HG03432 (cell line): ENCODE measurements around the gene SEPTIN1.

ENCODE experiments used
- ATAC-seq: cut with Tn5 transposase; IDR thresholded peaks from one replicate; pipeline ENCODE4 v1.9.1; 2021; ENCODE audit warnings: mild to moderate bottlenecking, moderate library complexity; ENCODE audit not compliant: unreplicated experiment

SEPTIN1 gene

DNA sequence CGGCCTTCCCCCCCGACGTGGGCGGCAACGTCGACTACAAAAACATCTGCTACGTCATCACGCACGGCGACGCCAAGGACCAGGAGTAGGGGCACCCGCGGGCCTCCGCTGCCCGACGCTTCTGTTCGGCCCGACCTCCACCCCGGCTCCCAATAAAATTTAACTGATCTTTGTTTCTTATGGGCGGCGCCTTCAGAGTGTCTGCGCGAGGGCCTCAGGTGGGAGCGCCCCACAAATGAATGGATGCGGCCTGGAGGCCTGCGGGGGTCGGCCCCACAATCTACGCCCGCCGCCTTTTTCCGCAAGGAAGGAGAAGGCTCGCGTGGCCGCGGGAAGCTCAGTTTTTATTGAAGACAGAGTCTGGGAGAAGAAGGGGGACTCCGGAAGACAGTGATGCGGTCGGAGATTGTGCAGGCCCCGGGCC lies 4.5 kb downstream of the SEPTIN1 start:
- ATAC-seq = peak; percentile 43

DNA sequence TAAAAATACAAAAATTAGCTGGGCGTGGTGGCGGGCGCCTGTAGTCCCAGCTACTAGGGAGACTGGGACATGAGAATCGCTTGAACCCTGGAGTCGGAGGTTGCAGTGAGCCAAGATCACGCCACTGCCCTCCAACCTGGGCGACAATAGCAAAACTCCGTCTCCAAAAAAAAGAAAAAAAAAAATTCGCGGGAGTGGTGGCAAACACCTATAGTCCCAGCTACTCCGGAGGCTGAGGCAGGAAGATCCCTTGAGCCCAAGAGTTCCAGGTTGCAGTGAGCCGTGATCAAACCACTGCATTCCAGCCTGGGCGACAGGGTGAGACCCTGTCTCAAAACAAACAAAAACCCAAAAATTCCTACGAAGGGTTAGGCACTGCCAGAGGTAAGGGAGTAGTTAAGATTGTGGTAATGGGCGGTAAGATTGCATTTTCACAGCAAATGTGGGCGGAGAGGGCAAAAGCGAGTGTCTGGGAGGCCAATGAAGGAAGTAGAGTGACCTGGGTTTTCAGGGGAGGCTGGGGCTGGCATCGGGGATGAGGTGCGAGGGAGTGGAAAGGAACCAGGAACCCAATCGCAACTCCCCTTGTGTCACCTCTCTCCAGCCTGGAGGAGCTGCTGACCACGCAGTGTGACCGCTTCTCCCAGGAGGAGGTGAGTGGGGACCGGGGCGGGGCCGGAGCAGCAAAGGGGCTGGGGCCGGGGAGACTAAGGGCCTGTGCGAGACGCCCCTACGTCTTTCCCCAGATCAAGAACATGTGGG lies 5.1 kb downstream of the SEPTIN1 start:
- no peak for ATAC-seq

DNA sequence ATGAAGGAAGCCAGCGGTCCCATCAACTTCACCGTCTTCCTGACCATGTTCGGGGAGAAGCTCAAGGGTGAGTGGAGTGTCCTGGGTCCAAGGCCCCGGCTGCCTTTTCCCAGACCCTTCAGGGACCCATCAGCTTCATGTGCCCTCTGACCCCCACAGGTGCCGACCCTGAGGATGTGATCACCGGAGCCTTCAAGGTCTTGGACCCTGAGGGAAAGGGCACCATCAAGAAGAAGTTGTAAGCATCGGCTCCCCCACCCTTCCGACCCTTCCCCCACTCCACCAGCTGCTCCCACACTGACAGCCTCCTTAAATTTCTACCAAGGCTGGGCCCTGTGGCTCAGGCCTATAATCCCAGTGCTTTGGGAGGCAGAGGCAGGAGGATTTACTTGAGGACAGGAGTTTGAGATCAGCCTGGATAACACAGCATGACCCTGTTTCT lies 5.9 kb downstream of the SEPTIN1 start:
- ATAC-seq = no peak

DNA sequence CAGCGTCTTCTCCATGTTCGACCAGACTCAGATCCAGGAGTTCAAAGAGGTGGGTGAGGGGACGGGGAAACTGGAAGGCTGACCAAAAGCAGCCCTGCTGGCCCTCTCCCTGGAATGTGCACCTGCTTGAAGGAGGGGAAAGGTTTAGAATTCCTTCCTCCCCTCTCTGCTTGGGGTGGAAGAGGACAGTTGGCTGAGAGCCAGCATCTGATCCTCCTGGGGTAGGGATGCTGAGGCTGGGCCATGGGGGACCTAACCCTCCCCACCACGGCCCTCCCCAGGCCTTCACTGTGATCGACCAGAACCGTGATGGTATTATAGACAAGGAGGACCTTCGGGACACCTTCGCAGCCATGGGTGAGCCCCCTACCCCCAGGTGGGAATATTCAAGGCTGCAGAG lies 6.5 kb downstream of the SEPTIN1 start:
- ATAC-seq = no peak

DNA sequence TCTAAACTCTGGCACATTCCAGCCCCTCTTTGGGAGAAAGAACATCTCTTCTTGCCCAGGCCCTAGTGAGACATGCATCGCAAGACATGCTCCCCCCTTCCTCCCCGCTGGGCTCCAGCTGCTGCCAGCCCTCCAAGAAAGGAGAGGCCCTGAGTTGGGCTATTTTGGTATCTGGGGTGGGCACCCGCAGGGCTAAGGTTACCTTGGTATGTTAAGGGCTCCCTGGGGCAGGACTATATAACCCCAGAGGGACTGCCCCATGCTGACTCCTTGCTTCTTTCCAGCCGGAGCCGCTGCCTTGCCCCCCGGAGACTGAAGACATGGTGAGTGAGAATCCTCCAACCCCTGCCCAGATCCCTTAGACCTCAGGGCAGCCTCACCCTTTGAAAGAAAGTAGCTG lies 7.8 kb downstream of the SEPTIN1 start, which contains the start of gene MYL11:
TSS of gene MYL11 (plus strand) at position 265 of the 400 bp plus-strand sequence. CDS start at position 321, 56 bp downstream.
- ATAC-seq = no peak

DNA sequence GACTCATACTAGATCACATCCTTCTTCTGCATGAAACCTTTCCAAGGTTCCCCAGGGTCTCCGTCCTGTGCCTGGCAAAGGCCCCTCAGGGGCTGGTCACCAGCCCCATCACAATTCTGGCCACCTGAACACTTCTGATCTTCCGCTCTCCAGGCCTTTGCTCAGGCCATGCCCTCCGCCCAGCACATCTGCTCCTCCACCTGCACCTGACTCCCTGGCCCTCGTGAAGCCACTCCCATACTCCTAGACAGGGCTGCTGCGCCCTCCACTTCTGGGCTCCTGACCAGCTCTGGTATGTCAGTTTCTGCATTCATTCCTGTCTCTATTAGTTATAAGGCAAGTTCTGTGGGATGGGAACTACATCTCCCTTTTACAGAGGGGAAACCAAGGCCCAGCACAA lies 9.6 kb downstream of the SEPTIN1 start:
- no peak for ATAC-seq

DNA sequence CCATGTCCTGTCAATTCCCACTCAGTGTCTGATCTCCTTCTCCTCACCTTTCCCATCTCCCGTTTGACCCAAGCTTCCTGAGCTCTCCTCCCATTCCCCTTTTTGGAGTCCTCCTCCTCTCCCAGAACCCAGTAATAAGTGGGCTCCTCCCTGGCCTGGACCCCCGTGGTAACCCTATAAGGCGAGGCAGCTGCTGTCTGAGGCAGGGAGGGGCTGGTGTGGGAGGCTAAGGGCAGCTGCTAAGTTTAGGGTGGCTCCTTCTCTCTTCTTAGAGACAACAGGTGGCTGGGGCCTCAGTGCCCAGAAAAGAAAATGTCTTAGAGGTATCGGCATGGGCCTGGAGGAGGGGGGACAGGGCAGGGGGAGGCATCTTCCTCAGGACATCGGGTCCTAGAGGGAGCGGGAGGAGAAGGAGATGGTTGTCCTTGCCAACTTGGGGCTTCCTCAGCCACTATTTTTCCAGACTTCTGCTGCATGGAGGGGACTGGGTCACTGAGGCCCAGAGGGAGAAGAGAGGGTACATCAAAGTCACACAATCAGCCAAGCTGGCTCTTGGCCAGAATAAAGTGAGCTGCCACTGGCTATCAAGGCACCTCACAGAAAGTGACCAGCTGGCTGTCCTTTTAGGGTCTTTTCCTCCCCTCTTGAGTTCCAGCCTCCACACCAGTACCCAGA lies 10.2 kb downstream of the SEPTIN1 start:
- ATAC-seq = no peak

DNA sequence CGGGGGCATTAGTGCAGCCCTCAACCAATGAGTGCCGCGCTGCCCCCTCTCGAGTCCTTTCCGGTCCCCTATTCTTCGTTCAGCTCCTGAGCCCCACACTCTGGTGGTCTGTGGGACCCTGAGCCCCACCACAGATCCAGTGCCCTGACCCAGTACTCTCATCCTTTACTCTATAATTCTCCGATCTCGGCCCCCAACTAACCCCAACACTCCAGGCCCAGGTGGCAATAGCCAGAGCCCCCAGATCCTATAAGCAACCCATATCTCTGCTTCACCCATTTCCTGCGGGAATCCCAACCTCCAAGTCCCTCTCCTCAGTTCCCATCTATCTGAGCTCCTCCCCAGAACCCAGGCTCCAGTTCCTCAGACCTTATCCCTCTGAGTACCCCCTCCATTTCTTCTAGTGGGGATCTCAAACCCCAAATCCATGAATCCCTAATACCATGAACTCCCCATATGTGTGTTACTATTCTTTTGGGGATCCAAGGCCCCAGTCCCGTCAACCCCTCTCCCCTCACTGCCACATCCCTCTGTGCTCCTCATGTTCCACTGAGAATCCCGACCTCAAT lies 11.0 kb downstream of the SEPTIN1 start:
- no peak for ATAC-seq

DNA sequence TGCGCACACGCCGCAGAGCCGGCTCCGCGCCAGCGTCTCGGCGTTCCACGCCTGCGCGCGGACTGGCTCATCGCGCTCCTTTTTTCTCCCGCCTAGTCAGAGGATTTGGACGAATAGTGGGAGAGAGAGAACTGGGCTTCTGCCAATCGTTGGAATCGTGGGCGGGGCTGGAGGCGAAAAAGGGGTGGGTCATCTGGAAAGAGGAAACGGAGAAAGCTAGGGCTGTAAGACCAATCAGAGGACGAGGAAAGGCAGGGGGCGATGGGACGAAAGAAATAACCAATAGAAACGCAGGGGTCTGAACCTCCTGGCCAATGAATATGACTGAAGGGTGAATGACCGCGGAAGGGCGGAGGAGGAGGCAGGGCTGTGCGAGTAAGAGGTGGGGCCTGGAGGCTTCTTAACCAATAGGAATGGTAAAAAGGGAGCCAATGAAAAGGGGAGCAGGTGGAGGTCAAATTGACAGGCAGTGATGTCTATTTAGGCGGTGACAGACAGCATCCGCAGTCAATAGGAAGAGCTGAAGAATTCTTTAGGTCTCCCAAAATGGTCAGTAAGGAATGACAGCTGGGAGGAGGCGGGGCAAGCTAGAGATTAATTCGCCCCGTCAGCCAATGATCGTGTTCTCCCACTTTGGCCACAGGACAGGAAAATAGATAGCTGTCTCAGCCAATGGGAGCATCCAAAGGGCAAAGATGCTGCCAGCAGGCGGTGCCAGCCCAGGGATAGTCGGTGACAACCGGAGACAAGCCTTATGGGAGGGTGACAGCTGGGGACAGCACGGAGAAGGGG lies 11.7 kb downstream of the SEPTIN1 start, which contains the start of gene TBC1D10B:
TSS of gene TBC1D10B (minus strand) at position 39 of the 792 bp plus-strand sequence. CDS start 311 bp downstream, outside the sequence.
- peak; percentile 78 for ATAC-seq

DNA sequence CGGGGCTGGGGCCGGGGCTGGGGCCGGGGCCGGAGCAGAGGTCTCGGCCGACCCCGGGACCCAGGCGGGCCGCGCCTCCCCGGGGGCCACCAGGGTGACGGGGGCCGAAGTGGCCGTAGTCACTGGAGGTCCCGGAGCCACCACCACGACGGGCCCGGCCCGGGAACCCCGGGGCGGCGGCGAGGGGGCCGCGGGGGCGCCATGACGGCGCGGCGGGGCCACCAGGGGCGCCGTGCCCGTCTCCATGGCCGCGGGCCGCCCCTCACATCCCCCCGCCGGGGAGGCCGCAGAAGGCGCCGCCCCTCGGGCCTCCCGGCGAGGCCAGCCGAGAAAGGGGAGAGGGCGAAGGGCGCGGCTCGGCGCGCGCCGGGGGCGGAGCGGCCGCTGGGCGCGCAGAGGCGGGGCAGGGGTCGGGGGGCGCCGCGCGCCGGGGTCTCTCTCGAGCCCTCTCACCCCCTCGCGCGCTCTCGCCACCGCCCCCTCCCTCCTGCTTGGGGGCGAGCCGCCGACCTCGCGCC lies 12.4 kb downstream of the SEPTIN1 start:
- peak; percentile 11 for ATAC-seq

DNA sequence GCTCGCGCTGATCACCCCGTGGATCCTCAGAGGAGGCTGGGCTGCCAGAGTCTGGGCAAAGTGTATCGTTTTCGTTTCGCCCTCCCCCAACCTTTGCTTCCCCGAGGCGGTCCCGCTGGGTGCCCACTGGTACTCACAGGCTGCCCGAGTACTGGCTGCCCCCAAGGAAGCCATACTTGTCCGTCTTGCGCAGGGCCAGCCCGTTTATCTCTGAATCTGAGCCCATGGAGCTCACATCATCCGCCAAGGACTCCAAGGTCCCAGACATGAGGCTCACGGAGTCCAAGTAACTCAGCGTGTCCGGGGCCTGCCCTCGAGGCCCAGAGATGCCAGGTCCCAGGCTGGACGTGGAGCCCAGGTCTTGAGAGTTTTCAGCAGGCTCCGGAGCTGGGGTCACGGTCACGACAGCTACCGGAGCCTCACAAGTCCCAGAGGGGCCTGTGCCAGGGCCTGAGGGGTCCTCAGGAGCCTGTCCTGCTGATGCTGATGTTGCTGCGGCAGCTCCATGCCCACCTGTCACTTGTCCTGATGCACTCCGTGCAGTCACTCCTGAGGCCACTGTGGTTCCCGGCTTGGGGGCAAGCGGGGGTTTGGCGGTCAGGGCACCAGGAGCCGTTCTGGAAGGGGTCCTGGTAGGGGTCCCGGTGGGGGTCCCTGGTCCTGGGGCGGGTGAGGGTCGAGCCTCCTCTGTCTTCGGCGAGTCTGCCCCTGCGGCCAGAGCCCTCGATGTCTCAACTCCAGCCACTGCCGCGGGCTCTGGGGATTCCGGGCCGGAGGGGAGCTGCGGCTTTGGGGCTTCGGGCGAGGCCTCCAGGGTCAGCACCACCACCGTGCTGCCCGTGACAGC lies 13.0 kb downstream of the SEPTIN1 start:
- no peak for ATAC-seq

DNA sequence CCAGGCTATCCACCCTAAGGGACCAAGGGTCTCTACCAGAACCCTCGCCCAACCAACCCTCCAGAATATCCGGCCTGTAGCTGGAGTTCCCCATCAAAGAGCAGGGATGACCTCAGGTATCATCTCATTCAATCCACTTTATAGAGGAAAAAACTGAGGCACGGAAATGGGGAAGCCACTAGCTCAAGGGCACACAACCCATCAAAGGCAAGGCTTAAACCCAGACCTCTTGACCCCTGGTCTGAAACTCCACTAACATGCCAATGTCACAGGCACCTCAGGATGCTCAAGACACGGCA lies 13.6 kb downstream of the SEPTIN1 start:
- no peak for ATAC-seq

DNA sequence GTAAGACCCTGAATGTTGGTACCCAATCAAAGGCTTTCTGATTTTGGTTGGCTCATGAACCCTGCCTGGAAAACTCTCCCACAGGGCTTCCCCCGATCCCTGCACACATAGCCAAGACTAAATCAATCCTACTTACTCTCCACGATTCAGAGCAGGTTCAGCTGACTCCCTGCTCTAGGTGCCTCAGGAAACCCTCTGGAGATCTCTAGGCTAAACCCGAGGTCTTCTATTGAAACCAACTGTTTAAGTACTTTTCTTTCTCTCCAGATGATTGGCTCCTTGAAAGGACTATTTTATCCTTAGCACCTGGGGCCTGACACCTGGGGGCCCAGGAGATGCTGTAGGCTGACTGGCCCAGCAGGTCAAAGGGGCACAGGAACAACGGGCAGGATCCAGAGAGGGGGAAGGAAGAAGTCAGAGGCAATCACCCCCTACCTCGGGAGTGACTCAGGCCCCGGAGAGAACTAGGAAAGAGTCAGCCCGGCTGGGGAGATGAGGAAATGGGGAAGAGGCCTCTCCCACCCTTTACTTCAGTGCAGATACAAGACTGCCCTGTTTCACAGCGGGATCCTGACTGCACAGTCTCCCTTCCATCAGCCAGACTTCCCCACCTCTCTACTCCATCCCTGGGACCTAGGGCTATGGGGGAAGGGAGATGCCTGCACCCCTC lies 14.1 kb downstream of the SEPTIN1 start:
- no peak for ATAC-seq

DNA sequence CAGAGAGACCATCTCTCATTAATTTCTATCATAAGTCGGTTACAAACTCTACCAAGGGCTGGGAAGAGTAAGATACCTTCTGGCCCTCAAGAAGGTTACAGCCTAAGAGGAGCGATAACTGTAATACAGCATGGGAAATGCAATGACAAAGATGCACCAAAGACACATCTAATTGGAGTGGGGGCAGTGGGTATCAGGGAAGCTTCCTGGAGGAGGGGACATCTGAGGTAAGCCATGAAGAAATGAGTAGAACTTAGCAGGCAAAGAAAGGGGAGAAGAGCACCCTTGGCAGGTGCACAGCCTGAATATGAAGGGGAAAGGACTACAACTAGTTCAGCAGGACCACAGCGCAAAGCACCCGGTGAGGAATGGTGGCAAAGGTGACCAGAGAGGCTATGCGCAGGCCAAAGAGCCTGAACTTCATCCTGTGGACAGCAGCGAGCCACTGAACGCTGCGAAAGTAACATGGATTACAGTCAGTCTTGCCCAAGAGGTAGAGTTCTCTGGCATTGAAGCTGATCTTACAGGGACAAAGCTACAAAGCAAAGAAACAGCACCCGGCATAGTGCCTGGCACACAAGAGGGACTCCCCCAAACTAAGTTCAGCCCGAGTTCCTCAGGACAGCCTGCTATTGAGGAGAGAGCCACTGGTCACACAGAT lies 14.9 kb downstream of the SEPTIN1 start:
- ATAC-seq = no peak

DNA sequence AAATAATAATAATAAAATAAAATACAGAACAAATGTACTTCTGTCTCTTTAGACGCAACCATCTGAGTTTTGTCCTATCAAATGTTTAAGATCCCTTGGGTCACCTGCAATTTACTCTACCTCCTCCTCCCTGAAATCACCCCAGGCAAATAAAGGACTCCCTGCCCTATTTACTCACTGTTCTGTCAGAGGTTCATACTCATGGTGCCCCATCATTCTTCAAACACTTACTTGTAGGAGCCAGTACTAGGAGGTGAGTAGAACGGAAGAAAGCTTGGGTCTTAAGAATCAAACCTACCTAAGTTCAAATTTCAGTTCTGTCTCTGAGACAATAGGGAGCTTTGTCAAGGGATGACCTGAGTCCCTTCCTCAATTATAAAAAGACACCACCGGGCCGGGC lies 15.8 kb downstream of the SEPTIN1 start:
- ATAC-seq = no peak

DNA sequence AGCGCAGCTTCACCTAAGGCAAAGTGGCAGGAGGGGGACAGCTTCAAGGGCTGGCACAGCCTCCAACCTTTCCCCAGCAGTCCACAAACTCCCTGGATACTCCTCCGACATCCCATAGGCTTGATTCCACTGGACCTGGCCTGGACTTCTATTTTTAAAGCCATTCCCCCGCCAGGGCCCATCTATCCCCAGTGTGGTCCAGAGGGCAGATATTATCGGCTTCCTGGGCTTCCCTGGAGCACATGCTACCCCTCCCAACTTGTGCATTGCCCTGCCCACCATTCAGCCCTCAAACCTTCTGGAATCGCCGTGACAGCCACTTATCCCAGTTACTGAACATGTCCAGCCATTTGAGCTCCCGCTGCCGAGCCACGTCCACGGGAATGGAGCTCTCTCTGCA lies 17.2 kb downstream of the SEPTIN1 start:
- ATAC-seq = no peak

DNA sequence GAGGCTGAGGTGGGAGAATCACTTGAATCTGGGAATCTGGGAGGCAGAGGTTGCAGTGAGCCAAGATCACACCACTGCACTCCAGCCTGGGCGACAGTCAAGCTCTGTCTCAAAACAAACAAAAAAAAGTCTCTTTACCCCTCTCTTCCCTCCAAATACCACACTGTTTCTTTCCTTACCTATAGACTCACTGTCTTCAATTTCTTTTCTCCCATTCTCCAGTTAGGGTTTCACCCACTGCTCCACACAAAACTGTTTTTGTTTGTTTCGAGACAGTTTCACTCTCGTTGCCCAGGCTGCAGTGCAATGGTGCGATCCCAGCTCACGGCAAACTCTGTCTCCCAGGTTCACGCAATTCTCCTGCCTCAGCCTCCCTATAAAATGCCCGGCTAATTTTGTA lies 21.2 kb downstream of the SEPTIN1 start:
- ATAC-seq = no peak

DNA sequence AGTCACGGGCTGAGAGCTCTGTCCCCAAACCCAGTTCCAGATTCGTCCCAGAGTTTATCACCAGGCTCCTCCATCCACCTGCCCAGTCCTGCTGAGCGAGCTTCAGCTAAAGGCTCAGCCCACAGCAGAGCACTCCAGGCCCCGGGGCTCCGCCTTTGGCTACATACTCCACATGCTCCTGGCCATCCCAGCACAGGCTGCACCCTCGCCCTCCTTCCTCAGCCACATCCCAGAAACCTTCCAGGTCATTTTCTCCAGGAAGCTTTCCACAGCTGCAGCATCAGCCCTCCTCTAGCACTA lies 22.5 kb downstream of the SEPTIN1 start:
- no peak for ATAC-seq
